Mesenchymal stem cell (in vitro differentiated cells and primary cell): ENCODE data around the gene FOSL2.

Experiments
- DNase-seq: peaks from one replicate; pipeline ENCODE4 v3.0.0-alpha.2; 2013
- H2AFZ ChIP-seq: one replicate; pipeline ENCODE4 v1.6.1; 2013; ENCODE audit warnings: low read depth, mild to moderate bottlenecking, control low read depth, inconsistent platforms, low read length, moderate library complexity
- H2AK5ac ChIP-seq: 2 replicates; pipeline ENCODE4 v1.6.1; 2013; ENCODE audit warnings: low read length, moderate library complexity, mild to moderate bottlenecking, inconsistent platforms; ENCODE audit not compliant: severe bottlenecking
- H2BK120ac ChIP-seq: one replicate; pipeline ENCODE4 v1.6.1; 2013; ENCODE audit warnings: low read depth, mild to moderate bottlenecking, inconsistent platforms, low read length, moderate library complexity
- H2BK12ac ChIP-seq, 2 experiments: one replicate each; pipeline ENCODE4 v1.6.1; 2013; ENCODE audit warnings: inconsistent platforms in 2 of 2, low read length in 2 of 2, mild to moderate bottlenecking in 2 of 2, moderate library complexity in 2 of 2, control low read depth in 1 of 2
- H2BK15ac ChIP-seq: one replicate; pipeline ENCODE4 v1.6.1; 2013; ENCODE audit warnings: mild to moderate bottlenecking, low read depth, inconsistent platforms; ENCODE audit not compliant: poor library complexity, severe bottlenecking
- H2BK5ac ChIP-seq: 2 replicates; pipeline ENCODE4 v1.6.1; 2013; ENCODE audit warnings: low read depth, mild to moderate bottlenecking, low read length, control low read depth, inconsistent platforms; ENCODE audit not compliant: poor library complexity, severe bottlenecking
- H3K14ac ChIP-seq, 2 experiments: one replicate each; pipeline ENCODE4 v1.6.1; 2013; ENCODE audit warnings: inconsistent platforms in 2 of 2, low read length in 2 of 2, control low read depth in 1 of 2, mild to moderate bottlenecking in 1 of 2, moderate library complexity in 1 of 2
- H3K18ac ChIP-seq, 2 experiments: one replicate each; pipeline ENCODE4 v1.6.1; 2013; ENCODE audit warnings: inconsistent platforms in 2 of 2, low read length in 2 of 2, control low read depth in 1 of 2, low read depth in 1 of 2, mild to moderate bottlenecking in 1 of 2
- H3K23ac ChIP-seq, 2 experiments: one replicate each; pipeline ENCODE4 v1.6.1; 2013; ENCODE audit warnings: inconsistent platforms in 2 of 2, low read length in 2 of 2, mild to moderate bottlenecking in 2 of 2, moderate library complexity in 2 of 2, control low read depth in 1 of 2
- H3K27ac ChIP-seq: 2 replicates; pipeline ENCODE4 v1.5.1; 2013; ENCODE audit warnings: mild to moderate bottlenecking, moderate library complexity, low read length, control low read depth, inconsistent platforms; ENCODE audit not compliant: poor library complexity, severe bottlenecking
- H3K27me3 ChIP-seq, 2 experiments: 2 replicates each; pipeline versions ENCODE4 v1.6.1 to v1.7.0; 2013; ENCODE audit warnings: low read length in 2 of 2, mild to moderate bottlenecking in 2 of 2, moderate library complexity in 2 of 2, control low read depth in 1 of 2, inconsistent platforms in 1 of 2; ENCODE audit not compliant: control insufficient read depth in 1 of 2, insufficient read depth in 1 of 2
- H3K36me3 ChIP-seq, 2 experiments: 2 replicates each; pipeline versions ENCODE4 v1.6.1 to v1.7.0; 2013; ENCODE audit warnings: low read length in 2 of 2, control low read depth in 1 of 2, inconsistent platforms in 1 of 2, low read depth in 1 of 2, mild to moderate bottlenecking in 1 of 2; ENCODE audit not compliant: insufficient read depth in 2 of 2, control insufficient read depth in 1 of 2
- H3K4ac ChIP-seq, 2 experiments: one replicate each; pipeline ENCODE4 v1.6.1; 2013; ENCODE audit warnings: inconsistent platforms in 2 of 2, low read length in 2 of 2, mild to moderate bottlenecking in 2 of 2, moderate library complexity in 2 of 2, control low read depth in 1 of 2, low read depth in 1 of 2
- H3K4me1 ChIP-seq: 2 replicates; pipeline ENCODE4 v1.6.1; 2013; ENCODE audit warnings: low read depth, low read length, control low read depth; ENCODE audit not compliant: control insufficient read depth, insufficient read depth
- H3K4me2 ChIP-seq: 2 replicates; pipeline ENCODE4 v1.6.1; 2013; ENCODE audit warnings: low read length, mild to moderate bottlenecking, inconsistent platforms; ENCODE audit not compliant: poor library complexity, severe bottlenecking
- H3K4me3 ChIP-seq, 2 experiments: 2 replicates each; pipeline versions ENCODE4 v1.5.1 to v1.7.0; 2013; ENCODE audit warnings: low read length in 2 of 2, mild to moderate bottlenecking in 2 of 2, control low read depth in 1 of 2, low read depth in 1 of 2; ENCODE audit not compliant: insufficient read depth in 1 of 2
- H3K79me1 ChIP-seq: replicated peaks from 2 replicates; pipeline ENCODE4 v1.6.1; 2013; ENCODE audit warnings: mild to moderate bottlenecking, control low read depth, low read length, inconsistent platforms; ENCODE audit not compliant: poor library complexity, severe bottlenecking
- H3K9ac ChIP-seq: 2 replicates; pipeline ENCODE4 v1.7.0; 2013; ENCODE audit warnings: mild to moderate bottlenecking, low read length, moderate library complexity
- H3K9me3 ChIP-seq: 2 replicates; pipeline ENCODE4 v1.7.0; 2013; ENCODE audit warnings: mild to moderate bottlenecking, low read length; ENCODE audit not compliant: control insufficient read depth
- H4K8ac ChIP-seq: one replicate; pipeline ENCODE4 v1.6.1; 2013; ENCODE audit warnings: inconsistent platforms, mild to moderate bottlenecking, low read length, moderate library complexity
- H4K91ac ChIP-seq: one replicate; pipeline ENCODE4 v1.6.1; 2013; ENCODE audit warnings: mild to moderate bottlenecking, low read length, inconsistent platforms
- WGBS: methylation state at CpG from one replicate; pipeline ENCODE4 v1.1.7; 2013; ENCODE audit warnings: mixed read lengths; 5-methylcytosine and 5-hydroxymethylcytosine counted together

FOSL2 gene

GRCh38 chr2:28451793-28452533 lies 59.3 kb downstream of the FOSL2 start:
- Histone ChIP-seq H3K9me3 (no peaks in the 10 kb centered on the region), H3K14ac (no peak overlapping the region), H3K18ac (peak overlapping the region in 1 of 2 experiments; percentile 24), H2BK12ac (peak overlapping the region in 1 of 2 experiments; percentile 15), H3K9ac (no peak overlapping the region), H2BK15ac (no peak overlapping the region), H2BK5ac (no peak overlapping the region), H3K4me1 (peaks cover 23% of the 10 kb centered on the region), H2BK120ac (no peak overlapping the region), H3K79me1 (no peaks in the 10 kb centered on the region), H3K4me2 (no peak overlapping the region), H2AK5ac (no peak overlapping the region), H3K4me3 (no peak overlapping the region), H4K91ac (no peak overlapping the region), H3K36me3 (no peaks in the 10 kb centered on the region), H4K8ac (no peak overlapping the region), H3K27ac (no peak overlapping the region), H3K23ac (no peak overlapping the region), H3K4ac (no peak overlapping the region), H2AFZ (no peak overlapping the region), H3K27me3 (no peaks in the 10 kb centered on the region)
- 83% methylated on average over 14 of the region's 19 CpGs for WGBS
- no peak for DNase-seq

DNA sequence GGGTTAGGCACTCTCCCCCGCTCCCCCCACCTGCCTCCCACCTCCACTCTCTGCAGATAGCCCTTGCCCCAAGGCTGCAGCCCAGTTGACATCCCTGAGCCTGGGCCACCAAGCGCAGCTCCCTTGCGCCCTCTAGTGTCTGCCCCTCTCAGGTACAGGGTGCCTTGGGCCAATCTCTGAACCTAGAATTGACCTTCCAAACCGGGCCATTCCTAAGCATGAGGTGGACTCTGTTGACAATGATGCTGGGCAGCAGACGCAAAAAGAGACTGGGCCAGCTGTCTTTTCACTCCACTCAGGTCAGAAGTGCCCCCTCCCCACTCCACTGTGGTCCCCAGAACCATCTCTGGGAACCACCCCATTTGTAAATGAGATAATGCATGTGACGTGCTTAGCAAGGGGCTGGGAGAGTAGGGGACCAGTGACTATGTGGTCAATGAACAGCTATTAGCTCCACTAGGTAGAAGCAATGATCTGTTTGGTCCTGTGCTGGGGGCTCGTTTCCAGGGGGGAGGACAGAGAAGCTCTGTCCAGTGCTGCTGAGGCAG lies 60.0 kb downstream of the FOSL2 start:
- Histone ChIP-seq H3K79me1 (no peaks in the 10 kb centered on the region), H2BK5ac (no peak overlapping the region), H3K4me3 (no peak overlapping the region), H3K4me2 (no peak overlapping the region), H3K4ac (no peak overlapping the region), H2BK120ac (no peak overlapping the region), H2AK5ac (no peak overlapping the region), H4K8ac (peak overlapping the region; percentile 38), H4K91ac (no peak overlapping the region), H2BK12ac (no peak overlapping the region), H3K9me3 (no peaks in the 10 kb centered on the region), H3K36me3 (no peaks in the 10 kb centered on the region), H3K9ac (no peak overlapping the region), H2BK15ac (no peak overlapping the region), H3K18ac (no peak overlapping the region), H2AFZ (no peak overlapping the region), H3K23ac (no peak overlapping the region), H3K27ac (no peak overlapping the region), H3K27me3 (no peaks in the 10 kb centered on the region), H3K14ac (no peak overlapping the region), H3K4me1 (peaks cover 23% of the 10 kb centered on the region)
- 44% methylated on average over 6 of the region's 7 CpGs for WGBS
- DNase-seq = peak; percentile 46

DNA sequence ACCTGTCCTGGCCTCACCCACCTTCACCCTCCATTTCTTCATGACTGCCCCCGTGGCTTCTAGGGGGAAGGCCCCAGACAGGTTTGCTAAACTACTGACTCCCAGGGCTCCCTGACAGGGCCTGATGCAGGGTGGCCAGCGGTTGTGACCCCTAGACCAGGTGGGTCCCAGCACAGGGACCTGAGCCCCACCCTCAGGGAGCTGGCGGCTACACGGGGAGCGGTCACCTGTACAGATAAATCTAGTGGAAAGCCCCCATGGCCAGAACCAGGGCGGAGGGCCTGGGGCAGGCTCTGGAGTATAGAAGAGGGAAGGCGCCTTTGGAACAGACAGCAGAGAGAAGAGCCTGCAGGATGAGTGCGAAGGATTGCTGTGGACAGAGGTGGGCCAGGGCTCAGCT lies 60.7 kb downstream of the FOSL2 start:
- no peak overlapping the region for H2BK15ac ChIP-seq
- no peak overlapping the region for H3K18ac ChIP-seq
- H2AK5ac ChIP-seq = no peak overlapping the region
- H3K4me3 ChIP-seq = no peak overlapping the region
- no peak overlapping the region for H2BK120ac ChIP-seq
- H2BK12ac ChIP-seq = peak overlapping the region in 1 of 2 experiments; percentile 33
- no peaks in the 10 kb centered on the region for H3K79me1 ChIP-seq
- H3K4me1 ChIP-seq = peaks cover 22% of the 10 kb centered on the region
- no peak overlapping the region for H4K8ac ChIP-seq
- no peaks in the 10 kb centered on the region for H3K36me3 ChIP-seq
- no peak overlapping the region for H4K91ac ChIP-seq
- no peak overlapping the region for H3K9ac ChIP-seq
- H3K27ac ChIP-seq = no peak overlapping the region
- no peak overlapping the region for H2BK5ac ChIP-seq
- H2AFZ ChIP-seq = no peak overlapping the region
- H3K4ac ChIP-seq = no peak overlapping the region
- DNase-seq = no peak
- 94% methylated on average over 8 of the region's 8 CpGs for WGBS
- no peak overlapping the region for H3K14ac ChIP-seq
- no peak overlapping the region for H3K23ac ChIP-seq
- no peak overlapping the region for H3K4me2 ChIP-seq
- H3K27me3 ChIP-seq = no peaks in the 10 kb centered on the region
- H3K9me3 ChIP-seq = no peaks in the 10 kb centered on the region

DNA sequence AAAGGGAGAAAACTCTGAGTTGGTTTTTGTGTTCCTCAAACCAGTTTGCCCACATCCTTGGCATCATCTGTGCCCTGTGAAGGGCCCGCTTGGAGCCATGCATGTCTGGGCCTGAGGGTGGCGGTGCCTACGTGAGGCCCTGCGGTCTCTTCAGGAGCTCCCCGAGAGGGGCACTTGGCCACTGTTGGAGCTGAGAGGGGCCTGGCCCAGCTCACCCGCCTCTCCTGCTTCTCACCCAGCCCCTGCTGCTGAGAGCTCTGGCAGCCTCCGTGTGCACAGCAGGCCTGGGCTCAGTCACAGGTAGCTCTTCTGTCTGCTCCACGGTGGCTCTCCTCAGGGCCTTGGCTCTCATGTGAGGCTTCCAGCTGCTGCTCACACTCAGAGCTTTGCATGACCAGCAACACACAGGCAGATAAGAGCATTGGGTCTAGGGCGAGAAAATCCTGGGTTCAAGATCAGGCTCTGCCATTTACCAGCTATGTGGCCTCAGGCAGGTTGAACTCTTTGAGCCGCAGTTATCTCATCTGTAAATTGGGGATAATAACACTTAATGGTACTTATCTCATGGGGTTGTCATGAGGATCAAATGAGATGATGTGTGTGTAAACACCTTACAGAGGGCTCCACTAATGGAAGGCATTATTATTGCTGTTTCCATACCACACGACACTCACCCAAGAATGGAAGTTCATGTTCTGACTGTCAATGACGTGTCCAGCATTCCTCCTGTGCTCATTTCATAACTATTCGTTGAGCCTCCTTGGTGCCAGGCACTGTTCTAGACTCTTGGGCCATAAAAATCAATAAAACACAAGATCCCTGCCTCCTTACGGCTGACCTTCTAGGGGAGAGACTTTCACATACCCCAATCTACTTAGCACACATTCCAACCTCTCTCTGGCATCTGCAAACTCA lies 61.6 kb downstream of the FOSL2 start:
- no peak overlapping the region for H3K27ac ChIP-seq
- no peaks in the 10 kb centered on the region for H3K27me3 ChIP-seq
- H3K23ac ChIP-seq = no peak overlapping the region
- H4K91ac ChIP-seq = peak overlapping the region; percentile 36
- H3K4me3 ChIP-seq = no peak overlapping the region
- no peak overlapping the region for H2AFZ ChIP-seq
- no peak overlapping the region for H3K18ac ChIP-seq
- no peak overlapping the region for H2BK5ac ChIP-seq
- H4K8ac ChIP-seq = no peak overlapping the region
- no peak overlapping the region for H2BK12ac ChIP-seq
- H3K4me2 ChIP-seq = no peak overlapping the region
- no peaks in the 10 kb centered on the region for H3K36me3 ChIP-seq
- no peaks in the 10 kb centered on the region for H3K79me1 ChIP-seq
- peaks cover 19% of the 10 kb centered on the region for H3K4me1 ChIP-seq
- no peak for DNase-seq
- H3K4ac ChIP-seq = no peak overlapping the region
- H3K9ac ChIP-seq = no peak overlapping the region
- no peaks in the 10 kb centered on the region for H3K9me3 ChIP-seq
- WGBS = 91% methylated on average over 14 of the region's 14 CpGs
- H2AK5ac ChIP-seq = no peak overlapping the region
- H2BK15ac ChIP-seq = no peak overlapping the region
- no peak overlapping the region for H2BK120ac ChIP-seq
- H3K14ac ChIP-seq = no peak overlapping the region
